Dermis blood vessel endothelial cell (primary cell): ENCODE data around the gene PRKG1. TPM values are rescaled to one million over a fixed set of nuclear protein-coding genes. Genes with fewer than 3 reads are reported as not detected.
"Not testable (repeated sequence)": the region's sequence is repeated elsewhere in the genome, so short reads cannot be mapped to it uniquely, and the experiment has no call there.

ENCODE experiments used
- DNase-seq: peaks from one replicate; pipeline ENCODE4 v3.0.0; 2010
- total RNA-seq: library from RNA; depleted of rRNA; stranded (reverse); fragments of >200 nt; gene quantifications from 2 replicates; pipeline ENCODE4 v1.2.3, GENCODE V29; 2014

PRKG1 gene
- total RNA-seq, 1 donor from 2014 or later, result 4.1 TPM

- DNase-seq, result no peak
Observed at GRCh38 chr10:51527522-51528219, 453.4 kb downstream of the PRKG1 start.

- no peak for DNase-seq
Observed at GRCh38 chr10:51528527-51528926, 454.2 kb downstream of the PRKG1 start.

GRCh38 chr10:51530541-51530940 lies 456.3 kb downstream of the PRKG1 start:
- no peak for DNase-seq

GRCh38 chr10:51532044-51532443 lies 457.8 kb downstream of the PRKG1 start:
- DNase-seq, result no peak

- DNase-seq, result no peak
Observed at GRCh38 chr10:51542853-51543252, 468.6 kb downstream of the PRKG1 start.

- no peak for DNase-seq
Observed at GRCh38 chr10:51544933-51545332, 470.6 kb downstream of the PRKG1 start.

GRCh38 chr10:51547941-51548340 lies 473.7 kb downstream of the PRKG1 start:
- DNase-seq, result no peak

GRCh38 chr10:51552879-51553278 lies 478.6 kb downstream of the PRKG1 start:
- DNase-seq, result no peak

GRCh38 chr10:51564896-51565510 lies 490.7 kb downstream of the PRKG1 start:
- no peak for DNase-seq

- DNase-seq, result no peak
Observed at GRCh38 chr10:51567271-51567670, 493.0 kb downstream of the PRKG1 start.

GRCh38 chr10:51569467-51569866 lies 495.2 kb downstream of the PRKG1 start:
- DNase-seq, result no peak

- no peak for DNase-seq
Observed at GRCh38 chr10:51574248-51575048, 500.2 kb downstream of the PRKG1 start.

GRCh38 chr10:51581196-51581595 lies 506.9 kb downstream of the PRKG1 start:
- DNase-seq, result not testable (repeated sequence)

- no peak for DNase-seq
Observed at GRCh38 chr10:51583976-51584375, 509.7 kb downstream of the PRKG1 start.

- DNase-seq, result no peak
Observed at GRCh38 chr10:51585742-51586141, 511.5 kb downstream of the PRKG1 start.

- DNase-seq, result no peak
Observed at GRCh38 chr10:51588984-51589383, 514.7 kb downstream of the PRKG1 start.

GRCh38 chr10:51590818-51591217 lies 516.5 kb downstream of the PRKG1 start:
- DNase-seq, result no peak

- no peak for DNase-seq
Observed at GRCh38 chr10:51596695-51597094, 522.4 kb downstream of the PRKG1 start.

- no peak for DNase-seq
Observed at GRCh38 chr10:51599647-51600046, 525.4 kb downstream of the PRKG1 start.

GRCh38 chr10:51602326-51602725 lies 528.0 kb downstream of the PRKG1 start:
- no peak for DNase-seq

- DNase-seq, result no peak
Observed at GRCh38 chr10:51604579-51604978, 530.3 kb downstream of the PRKG1 start.

- no peak for DNase-seq
Observed at GRCh38 chr10:51606825-51607462, 532.7 kb downstream of the PRKG1 start.

- no peak for DNase-seq
Observed at GRCh38 chr10:51607463-51607835, 533.2 kb downstream of the PRKG1 start.
